ENCODE data around the gene DUT. TPM values are rescaled to one million over a fixed set of nuclear protein-coding genes. Genes with fewer than 3 reads are reported as not detected.

The DUT gene
- total and polyA plus RNA-seq, 5 donors from 2014 or later, result 60.3 to 124 (median 110) TPM

DNA sequence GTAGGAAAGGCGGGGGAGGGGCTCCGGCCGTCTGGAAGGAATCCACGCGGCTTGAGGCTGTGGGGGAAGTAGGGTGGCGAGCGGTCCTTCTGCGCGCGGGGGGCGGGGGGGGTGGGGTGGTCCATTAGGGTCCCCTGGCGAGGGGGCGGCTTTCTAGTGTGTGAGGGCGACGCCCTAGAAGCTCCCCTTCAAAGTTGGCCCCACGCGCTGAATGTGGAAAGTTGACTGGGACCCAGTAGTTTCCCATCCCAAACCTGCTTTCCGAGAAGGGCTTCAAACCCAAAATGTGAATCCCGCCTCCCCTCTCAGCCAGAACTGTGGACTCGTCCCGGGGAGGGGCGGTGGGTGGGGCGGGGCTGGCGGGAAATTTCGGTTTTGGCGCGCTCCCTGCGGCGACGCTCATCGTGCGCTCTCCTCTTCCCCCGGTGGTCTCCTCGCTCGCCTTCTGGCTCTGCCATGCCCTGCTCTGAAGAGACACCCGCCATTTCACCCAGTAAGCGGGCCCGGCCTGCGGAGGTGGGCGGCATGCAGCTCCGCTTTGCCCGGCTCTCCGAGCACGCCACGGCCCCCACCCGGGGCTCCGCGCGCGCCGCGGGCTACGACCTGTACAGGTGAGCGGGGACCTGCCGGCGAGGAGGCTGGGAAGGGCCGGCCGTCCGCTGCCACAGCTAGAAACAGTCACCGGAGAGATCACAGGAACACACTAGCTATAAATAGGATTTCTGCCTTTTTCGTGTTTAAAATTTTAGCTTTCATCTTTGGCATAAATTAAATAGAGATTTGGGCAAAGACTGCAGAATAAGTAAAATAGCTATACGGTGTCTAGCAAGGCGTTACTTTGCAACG, 790 bp downstream of the DUT start:
- Mint-ChIP-seq H3K36me3 (peaks cover 14% of the 10 kb centered on the region), H3K27ac (peak overlapping the region; percentile 90 to 96 (median 96)), H3K27me3 (peaks cover 4% of the 10 kb centered on the region), H3K9me3 (no peaks in the 10 kb centered on the region), H3K4me1 (peaks cover 21 to 31% (median 26%) of the 10 kb centered on the region in 4 donors), H3K4me3 (peak overlapping the region; percentile 87 to 100 (median 99))
- Histone ChIP-seq H3K4me1 (ENCODE audit: control insufficient read depth, insufficient read depth, low read length, poor library complexity, severe bottlenecking) (peaks cover 17% of the 10 kb centered on the region), H3K4me3 (ENCODE audit: low read depth, low read length) (peak overlapping the region; percentile 70), H3K36me3 (ENCODE audit: control insufficient read depth, insufficient read depth, low read length) (peaks cover 12% of the 10 kb centered on the region), H3K27me3 (ENCODE audit: control insufficient read depth, insufficient read depth, low read length) (no peaks in the 10 kb centered on the region), H3K9me3 (ENCODE audit: control insufficient read depth in 2 of 2, low read length in 2 of 2) (no peaks in the 10 kb centered on the region), H3K27ac (ENCODE audit: insufficient read depth, low read length, poor library complexity, severe bottlenecking) (peak overlapping the region; percentile 90)
- DNase-seq (peak; percentile 53 to 80 (median 75)), ATAC-seq (ENCODE audit: low read depth in 2 of 2) (peak; percentile 57 to 60)

DNA sequence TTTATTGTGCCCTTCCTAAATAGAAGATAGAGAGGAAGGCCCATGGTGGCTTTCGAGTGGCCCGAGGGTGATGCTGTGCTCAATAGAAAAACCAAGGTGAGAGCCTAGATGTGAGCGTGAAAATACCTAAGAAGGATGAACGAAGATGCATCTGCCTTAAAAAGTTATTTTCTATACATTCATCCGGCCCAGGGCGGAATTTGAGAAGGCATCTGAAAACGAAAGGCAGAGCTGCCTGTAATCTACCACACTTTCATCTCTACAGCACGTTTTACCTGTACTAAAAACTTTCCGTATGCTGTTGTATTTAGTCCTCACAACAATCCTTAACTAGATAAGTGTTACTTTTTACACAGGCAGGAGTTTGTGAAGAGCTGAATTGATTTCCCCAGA, 1.4 kb downstream of the DUT start:
- H3K27ac ChIP-seq (ENCODE audit: insufficient read depth, low read length, poor library complexity, severe bottlenecking), result peak overlapping the region; percentile 90
- peaks cover 17% of the 10 kb centered on the region for H3K4me1 ChIP-seq (ENCODE audit: control insufficient read depth, insufficient read depth, low read length, poor library complexity, severe bottlenecking)
- ATAC-seq (ENCODE audit: low read depth in 2 of 2), result no peak
- H3K4me3 ChIP-seq (ENCODE audit: low read depth, low read length), result peak overlapping the region; percentile 70
- H3K4me1 Mint-ChIP-seq, result peaks cover 20 to 31% (median 26%) of the 10 kb centered on the region in 4 donors
- no peaks in the 10 kb centered on the region for H3K27me3 ChIP-seq (ENCODE audit: control insufficient read depth, insufficient read depth, low read length)
- H3K4me3 Mint-ChIP-seq, result peak overlapping the region; percentile 87 to 100 (median 99)
- H3K36me3 Mint-ChIP-seq, result peaks cover 14% of the 10 kb centered on the region
- DNase-seq, result peak in 2 of 3 donors; percentile 19 to 67
- peaks cover 4% of the 10 kb centered on the region for H3K27me3 Mint-ChIP-seq
- H3K36me3 ChIP-seq (ENCODE audit: control insufficient read depth, insufficient read depth, low read length), result peaks cover 12% of the 10 kb centered on the region
- H3K9me3 Mint-ChIP-seq, result no peaks in the 10 kb centered on the region
- H3K9me3 ChIP-seq (ENCODE audit: control insufficient read depth in 2 of 2, low read length in 2 of 2), result no peaks in the 10 kb centered on the region
- H3K27ac Mint-ChIP-seq, result peak overlapping the region; percentile 87 to 96 (median 96)

DNA sequence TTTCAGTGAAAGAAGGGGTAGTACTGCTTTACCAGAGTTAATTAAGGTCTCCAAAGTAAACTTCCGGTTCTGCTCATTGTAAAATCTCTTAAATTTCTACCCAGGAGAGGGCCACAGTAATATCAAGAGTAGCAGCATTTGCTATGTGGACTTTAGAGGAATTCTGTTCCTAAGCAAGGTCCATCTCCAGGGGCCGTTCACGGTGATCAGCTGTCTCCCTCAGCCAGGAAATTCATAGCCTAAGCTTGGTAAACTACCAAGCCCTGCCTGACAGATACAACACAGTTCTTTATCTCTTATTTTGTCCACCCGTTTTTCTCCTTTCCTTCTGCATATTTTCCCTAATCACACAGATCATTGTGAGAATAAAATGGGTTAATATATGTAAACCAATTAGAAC, 2.3 kb downstream of the DUT start:
- Mint-ChIP-seq H3K4me1 (peaks cover 21 to 31% (median 26%) of the 10 kb centered on the region in 4 donors), H3K27me3 (peaks cover 4% of the 10 kb centered on the region)

DNA sequence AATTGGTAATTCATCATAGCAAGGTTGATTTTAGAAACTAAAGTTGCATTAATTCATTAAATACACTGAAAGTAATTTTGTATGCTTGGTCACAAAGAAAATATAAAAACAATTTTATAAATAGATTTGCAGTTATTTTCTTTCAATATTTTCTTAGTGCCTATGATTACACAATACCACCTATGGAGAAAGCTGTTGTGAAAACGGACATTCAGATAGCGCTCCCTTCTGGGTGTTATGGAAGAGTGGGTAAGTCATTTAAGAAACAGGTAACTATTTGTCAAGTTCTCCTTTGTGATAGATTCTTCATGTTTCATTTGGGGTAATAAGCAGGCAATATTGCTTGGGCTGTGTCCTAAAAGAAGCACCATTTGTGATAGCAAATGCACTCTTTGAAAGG, 3.0 kb downstream of the DUT start:
- H3K4me3 Mint-ChIP-seq, result peak overlapping the region in 1 of 4 donors; percentile 58
- H3K27ac Mint-ChIP-seq, result no peak overlapping the region
- H3K4me1 Mint-ChIP-seq, result peaks cover 22 to 31% (median 26%) of the 10 kb centered on the region in 4 donors

More for the DNA sequence above, 2.3 kb downstream of the DUT start:
- Histone ChIP-seq H3K36me3 (ENCODE audit: control insufficient read depth, insufficient read depth, low read length) (peaks cover 12% of the 10 kb centered on the region), H3K4me1 (ENCODE audit: control insufficient read depth, insufficient read depth, low read length, poor library complexity, severe bottlenecking) (peaks cover 17% of the 10 kb centered on the region), H3K9me3 (ENCODE audit: control insufficient read depth in 2 of 2, low read length in 2 of 2) (no peaks in the 10 kb centered on the region), H3K27ac (ENCODE audit: insufficient read depth, low read length, poor library complexity, severe bottlenecking) (no peak overlapping the region), H3K4me3 (ENCODE audit: low read depth, low read length) (no peak overlapping the region), H3K27me3 (ENCODE audit: control insufficient read depth, insufficient read depth, low read length) (no peaks in the 10 kb centered on the region)
- ATAC-seq (ENCODE audit: low read depth in 2 of 2), result no peak
- DNase-seq, result no peak
- Mint-ChIP-seq H3K36me3 (peaks cover 14% of the 10 kb centered on the region), H3K27ac (peak overlapping the region in 1 of 3 donors; percentile 76), H3K4me3 (peak overlapping the region; percentile 40 to 58 (median 46)), H3K9me3 (no peaks in the 10 kb centered on the region)

DNA sequence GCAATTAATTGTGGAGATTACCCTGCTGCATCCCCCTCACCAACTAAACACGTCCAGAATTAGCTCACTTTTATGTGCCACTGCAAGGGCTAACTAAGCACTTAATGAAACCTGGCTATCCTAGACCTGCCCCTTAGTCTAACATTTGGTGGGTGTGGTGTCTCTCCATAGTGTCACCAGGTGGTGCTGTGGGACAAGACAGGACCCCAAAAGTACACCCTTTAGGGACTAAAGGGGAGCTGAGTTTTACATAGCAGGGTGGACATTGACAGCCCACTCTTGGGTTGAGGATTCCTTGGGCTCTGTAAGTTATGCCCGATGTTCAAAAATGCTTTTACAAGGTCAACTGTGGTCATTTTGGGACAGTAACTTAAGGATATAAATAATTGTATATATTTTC, 5.7 kb downstream of the DUT start:
- H3K36me3 Mint-ChIP-seq, result peaks cover 20% of the 10 kb centered on the region
- no peaks in the 10 kb centered on the region for H3K9me3 Mint-ChIP-seq

More for the DNA sequence above, 3.0 kb downstream of the DUT start:
- no peak for DNase-seq
- H3K36me3 Mint-ChIP-seq, result peaks cover 14% of the 10 kb centered on the region
- H3K9me3 Mint-ChIP-seq, result no peaks in the 10 kb centered on the region
- Histone ChIP-seq H3K4me3 (ENCODE audit: low read depth, low read length) (no peak overlapping the region), H3K4me1 (ENCODE audit: control insufficient read depth, insufficient read depth, low read length, poor library complexity, severe bottlenecking) (peaks cover 17% of the 10 kb centered on the region), H3K9me3 (ENCODE audit: control insufficient read depth in 2 of 2, low read length in 2 of 2) (no peaks in the 10 kb centered on the region), H3K27ac (ENCODE audit: insufficient read depth, low read length, poor library complexity, severe bottlenecking) (no peak overlapping the region), H3K27me3 (ENCODE audit: control insufficient read depth, insufficient read depth, low read length) (no peaks in the 10 kb centered on the region), H3K36me3 (ENCODE audit: control insufficient read depth, insufficient read depth, low read length) (peaks cover 12% of the 10 kb centered on the region)
- ATAC-seq (ENCODE audit: low read depth in 2 of 2), result no peak
- H3K27me3 Mint-ChIP-seq, result peaks cover 4% of the 10 kb centered on the region

DNA sequence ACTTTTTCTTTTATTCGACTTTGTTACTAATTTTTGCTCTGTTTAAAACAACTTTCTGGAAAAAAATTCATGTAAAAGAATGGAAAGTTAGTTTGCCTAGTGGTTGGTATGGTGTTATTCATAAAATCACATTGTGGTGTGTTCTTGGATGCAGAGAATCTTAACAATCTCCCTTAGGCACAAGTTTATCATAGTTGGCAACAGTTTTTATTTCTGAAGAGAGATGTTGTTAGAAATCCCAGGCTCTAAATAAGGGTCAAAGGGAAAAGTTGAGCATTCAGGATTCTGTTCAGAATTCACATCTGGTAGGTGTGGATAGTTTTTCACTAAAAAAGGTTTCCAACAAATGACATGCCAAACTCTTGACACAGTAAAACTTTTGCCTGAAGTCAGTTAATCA, 6.4 kb downstream of the DUT start:
- H3K36me3 Mint-ChIP-seq, result peaks cover 20% of the 10 kb centered on the region
- Histone ChIP-seq H3K27ac (ENCODE audit: insufficient read depth, low read length, poor library complexity, severe bottlenecking) (no peak overlapping the region), H3K9me3 (ENCODE audit: control insufficient read depth in 2 of 2, low read length in 2 of 2) (no peaks in the 10 kb centered on the region), H3K4me3 (ENCODE audit: low read depth, low read length) (no peak overlapping the region), H3K27me3 (ENCODE audit: control insufficient read depth, insufficient read depth, low read length) (no peaks in the 10 kb centered on the region), H3K36me3 (ENCODE audit: control insufficient read depth, insufficient read depth, low read length) (peaks cover 17% of the 10 kb centered on the region), H3K4me1 (ENCODE audit: control insufficient read depth, insufficient read depth, low read length, poor library complexity, severe bottlenecking) (peaks cover 4% of the 10 kb centered on the region)
- DNase-seq (no peak), ATAC-seq (ENCODE audit: low read depth in 2 of 2) (no peak)
- H3K9me3 Mint-ChIP-seq, result no peaks in the 10 kb centered on the region
- no peaks in the 10 kb centered on the region for H3K27me3 Mint-ChIP-seq
- H3K4me3 Mint-ChIP-seq, result no peak overlapping the region
- H3K27ac Mint-ChIP-seq, result peak overlapping the region in 2 of 3 donors; percentile 9 to 20
- peaks cover 15 to 25% (median 21%) of the 10 kb centered on the region in 4 donors for H3K4me1 Mint-ChIP-seq

More for the DNA sequence above, 5.7 kb downstream of the DUT start:
- Mint-ChIP-seq H3K4me3 (peak overlapping the region in 1 of 4 donors; percentile 47), H3K4me1 (peaks cover 16 to 28% (median 23%) of the 10 kb centered on the region in 4 donors), H3K27ac (peak overlapping the region in 1 of 3 donors; percentile 33), H3K27me3 (no peaks in the 10 kb centered on the region)
- Histone ChIP-seq H3K4me3 (ENCODE audit: low read depth, low read length) (no peak overlapping the region), H3K36me3 (ENCODE audit: control insufficient read depth, insufficient read depth, low read length) (peaks cover 17% of the 10 kb centered on the region), H3K9me3 (ENCODE audit: control insufficient read depth in 2 of 2, low read length in 2 of 2) (no peaks in the 10 kb centered on the region), H3K27me3 (ENCODE audit: control insufficient read depth, insufficient read depth, low read length) (no peaks in the 10 kb centered on the region), H3K4me1 (ENCODE audit: control insufficient read depth, insufficient read depth, low read length, poor library complexity, severe bottlenecking) (peaks cover 10% of the 10 kb centered on the region), H3K27ac (ENCODE audit: insufficient read depth, low read length, poor library complexity, severe bottlenecking) (no peak overlapping the region)
- DNase-seq (peak in 1 of 3 donors; percentile 40), ATAC-seq (ENCODE audit: low read depth in 2 of 2) (peak in 1 of 2 donors; percentile 23)

DNA sequence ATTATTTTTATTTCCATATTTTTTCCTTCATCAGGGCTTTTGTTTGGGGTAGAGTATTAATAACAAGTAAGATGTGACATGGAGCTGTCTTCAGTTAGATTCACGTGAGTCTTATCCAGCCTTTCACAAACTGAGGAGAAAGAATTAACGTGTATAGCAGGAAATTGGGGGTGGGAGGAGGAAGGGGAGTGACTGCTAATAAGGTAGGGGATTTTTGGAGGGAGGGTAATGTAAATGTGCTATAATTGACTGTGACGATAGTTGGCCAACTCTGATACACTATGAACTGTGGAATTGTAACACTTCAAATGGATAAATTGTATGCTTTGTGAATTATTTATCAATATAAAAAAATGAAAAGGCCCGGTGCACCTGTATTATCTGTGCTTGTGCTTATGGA, 8.9 kb downstream of the DUT start:
- ATAC-seq (ENCODE audit: low read depth in 2 of 2), result no peak
- Histone ChIP-seq H3K27me3 (ENCODE audit: control insufficient read depth, insufficient read depth, low read length) (no peaks in the 10 kb centered on the region), H3K4me1 (ENCODE audit: control insufficient read depth, insufficient read depth, low read length, poor library complexity, severe bottlenecking) (no peaks in the 10 kb centered on the region), H3K36me3 (ENCODE audit: control insufficient read depth, insufficient read depth, low read length) (peaks cover 20% of the 10 kb centered on the region), H3K27ac (ENCODE audit: insufficient read depth, low read length, poor library complexity, severe bottlenecking) (no peak overlapping the region), H3K4me3 (ENCODE audit: low read depth, low read length) (no peak overlapping the region), H3K9me3 (ENCODE audit: control insufficient read depth in 2 of 2, low read length in 2 of 2) (no peaks in the 10 kb centered on the region)
- Mint-ChIP-seq H3K4me1 (peaks cover 7 to 13% (median 11%) of the 10 kb centered on the region in 4 donors), H3K4me3 (peak overlapping the region in 1 of 4 donors; percentile 44), H3K27me3 (no peaks in the 10 kb centered on the region), H3K9me3 (no peaks in the 10 kb centered on the region), H3K27ac (peak overlapping the region in 2 of 3 donors; percentile 25 to 78), H3K36me3 (peaks cover 16% of the 10 kb centered on the region)
- DNase-seq, result no peak

All from CD4-positive, CD25-positive, alpha-beta regulatory T cell (primary cell).